Stimulated activated CD4-positive, alpha-beta T cell treated with anti-CD3 and anti-CD28 coated beads, Interleukin-15, amount 100 ng/mL, for 1 hour (primary cell): ENCODE measurements around the gene AHDC1.
"Not testable (repeated sequence)": the region's sequence is repeated elsewhere in the genome, so short reads cannot be mapped to it uniquely, and the experiment has no call there.

Source experiments
- DNase-seq, 2 donors: peaks; one replicate each; pipeline ENCODE4 v3.0.0-alpha.2; 2020; ENCODE audit warnings: low read depth in 1 of 2, low spot score in 1 of 2

AHDC1 gene

DNA sequence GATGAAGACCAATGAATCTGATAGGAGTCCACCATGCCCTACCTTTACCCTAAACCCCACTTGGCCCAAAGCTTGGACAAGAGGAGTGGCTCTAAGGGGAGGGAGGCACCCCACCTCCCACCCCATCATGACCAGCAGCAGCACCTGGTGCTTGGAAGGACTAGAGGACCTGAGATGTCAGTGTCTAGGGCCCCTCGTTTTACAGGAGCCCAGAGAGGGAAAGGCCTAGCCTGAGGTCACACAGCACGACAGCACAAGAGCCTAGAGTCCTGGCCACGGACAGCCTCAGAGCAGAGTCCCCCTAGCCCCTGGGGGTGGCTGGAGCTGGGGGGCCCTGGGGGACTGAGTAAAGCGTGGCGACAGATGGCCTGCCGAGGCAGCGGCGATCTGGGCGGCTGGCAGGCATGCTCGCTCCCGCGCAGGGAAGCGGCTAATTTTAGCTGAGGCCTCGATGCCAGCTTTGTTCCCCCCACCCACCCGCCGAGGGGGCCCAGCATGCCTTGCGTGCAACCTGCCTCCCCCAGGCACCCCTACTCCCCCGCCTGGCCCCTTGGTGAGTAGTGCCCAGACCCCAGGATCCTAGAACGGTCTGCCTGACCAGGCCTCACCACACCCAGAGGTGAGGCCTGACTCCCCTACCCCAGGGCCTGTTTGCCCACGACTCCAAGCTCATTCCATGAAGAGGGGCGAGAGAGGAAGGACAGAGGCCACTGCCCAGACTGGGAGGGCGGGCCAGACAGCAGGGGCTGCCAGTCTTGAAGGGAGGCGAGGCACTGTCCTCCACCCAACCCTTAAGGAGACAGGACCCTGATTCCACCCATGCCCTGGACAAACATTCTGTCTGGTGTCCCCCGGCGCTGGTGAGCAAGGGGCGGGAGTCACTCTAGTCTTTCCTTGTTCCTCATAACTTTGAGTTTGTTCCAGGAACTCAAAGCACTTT is 39.0 kb downstream of the AHDC1 start:
- no peak for DNase-seq

DNA sequence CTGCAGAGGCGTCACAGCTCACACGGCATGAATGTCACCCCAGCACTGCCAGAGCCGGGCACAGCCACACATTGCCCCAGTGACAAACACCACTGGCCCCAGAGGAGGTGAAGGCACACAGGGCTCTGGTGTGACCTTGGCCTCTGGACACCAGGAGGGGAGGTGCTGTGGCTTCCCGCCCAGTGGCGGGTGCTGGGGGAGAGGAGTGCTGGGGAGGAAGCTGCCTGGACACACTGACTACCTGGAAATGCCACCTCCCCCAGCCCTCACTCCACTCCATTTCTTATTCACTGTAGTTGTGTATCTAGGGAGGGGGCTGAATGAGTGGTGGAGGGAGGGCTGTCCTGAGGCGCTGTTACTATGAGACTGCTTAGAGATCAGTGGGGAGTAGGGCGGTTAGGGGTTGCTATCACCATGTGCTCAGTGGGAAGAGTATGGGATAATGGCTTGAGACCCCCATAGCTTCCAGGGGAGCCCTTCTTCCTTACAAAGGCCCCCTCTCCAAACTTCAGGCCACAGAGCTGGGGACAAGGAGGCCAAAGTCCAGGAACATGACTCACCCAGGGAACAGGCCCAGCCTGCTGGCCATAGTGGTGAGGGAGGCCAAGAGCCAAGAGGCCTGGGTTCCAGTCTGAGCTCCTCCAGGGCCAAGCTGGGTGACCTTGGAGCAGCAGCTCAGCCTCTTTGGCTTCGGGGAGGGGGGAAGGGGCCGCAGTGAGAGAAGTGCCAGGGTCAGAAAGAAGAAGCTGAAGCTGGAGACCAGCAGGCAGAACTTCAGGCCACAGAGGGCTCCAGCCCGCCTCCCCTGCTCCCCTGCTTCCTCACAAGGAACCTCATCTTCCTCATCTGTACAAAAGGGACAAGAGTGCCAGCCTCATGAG is 40.1 kb downstream of the AHDC1 start:
- DNase-seq, result no peak

GRCh38 chr1:27563341-27563590 is 40.7 kb downstream of the AHDC1 start:
- DNase-seq, result no peak

DNA sequence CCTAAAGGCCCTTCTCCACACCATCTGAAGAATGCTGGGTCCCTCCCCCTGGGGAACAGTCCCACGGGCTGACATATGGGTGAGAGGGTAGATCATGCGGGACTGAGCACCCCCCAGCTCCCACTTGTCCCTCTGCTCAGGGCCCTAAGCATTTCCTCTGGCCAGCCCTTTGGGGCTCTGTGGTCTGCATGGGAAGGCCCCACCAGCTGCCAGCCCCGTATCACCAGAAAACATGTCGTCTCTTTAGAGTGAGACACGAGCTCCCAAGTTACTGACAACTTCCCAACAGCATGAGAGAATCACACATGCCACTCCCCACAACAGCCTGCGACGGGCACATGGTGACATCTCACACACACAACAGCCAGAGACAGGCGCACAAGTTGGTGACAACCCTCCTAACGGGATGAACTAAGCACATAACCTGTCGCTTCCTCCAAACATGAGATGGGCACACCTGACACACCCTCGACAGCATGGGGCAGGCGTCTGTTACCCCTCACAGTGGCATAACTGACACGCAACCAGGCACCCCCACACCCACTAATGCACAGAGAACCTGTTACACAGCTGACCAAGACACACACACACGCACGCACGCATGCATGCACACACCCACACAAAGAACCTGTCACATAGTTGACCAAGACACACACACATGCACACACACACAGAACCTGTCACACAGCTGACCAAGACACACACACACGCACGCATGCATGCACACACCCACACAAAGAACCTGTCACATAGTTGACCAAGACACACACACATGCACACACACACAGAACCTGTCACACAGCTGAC is 41.2 kb downstream of the AHDC1 start:
- no peak for DNase-seq

- no peak for DNase-seq
Observed at GRCh38 chr1:27562021-27562420, 41.9 kb downstream of the AHDC1 start.

DNA sequence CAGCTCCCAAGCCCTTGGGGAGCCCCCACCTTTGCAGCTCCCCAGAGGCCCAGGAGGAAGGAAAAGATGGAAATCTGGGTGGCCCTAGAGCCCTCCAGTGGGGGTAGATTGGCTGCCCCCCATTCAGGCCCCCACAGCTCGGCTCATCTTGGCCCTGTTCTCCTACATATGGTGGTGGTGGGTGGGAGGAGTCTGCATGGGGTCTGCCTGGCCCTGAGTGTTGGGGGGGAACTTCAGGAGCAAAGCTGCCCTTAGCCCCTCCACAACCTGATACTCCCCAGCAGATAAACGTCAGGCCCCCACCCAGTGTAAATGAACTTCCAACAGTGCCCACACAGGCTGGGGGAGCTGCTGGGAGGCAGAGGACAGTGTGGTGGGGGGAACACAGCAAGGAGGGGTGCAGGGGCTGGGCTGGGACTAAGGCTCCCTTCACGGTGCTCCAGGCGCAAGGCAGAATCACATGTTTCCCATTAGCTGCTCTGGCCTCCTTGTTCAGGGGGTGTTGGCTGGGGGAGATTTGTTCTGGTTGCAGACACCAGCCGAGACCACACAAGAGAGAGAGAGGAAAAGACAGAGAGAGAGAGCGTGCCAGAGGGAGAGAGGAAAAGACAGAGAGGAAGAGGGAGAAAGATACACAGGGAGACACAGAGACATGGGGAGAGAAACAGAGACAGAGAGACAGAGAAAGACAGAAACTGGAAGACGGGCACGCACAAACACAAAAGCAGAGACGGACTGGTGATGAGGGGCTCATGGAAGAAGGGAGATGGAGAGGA is 42.6 kb downstream of the AHDC1 start:
- DNase-seq, result no peak

GRCh38 chr1:27560268-27561123 is 43.4 kb downstream of the AHDC1 start:
- no peak for DNase-seq

- no peak for DNase-seq
Observed at GRCh38 chr1:27559466-27560030, 44.4 kb downstream of the AHDC1 start.

- DNase-seq, result no peak
Observed at GRCh38 chr1:27557596-27558340, 46.2 kb downstream of the AHDC1 start.

- peak; percentile 49 to 52 for DNase-seq
Observed at GRCh38 chr1:27556781-27557595, 47.0 kb downstream of the AHDC1 start.

GRCh38 chr1:27556435-27556780 is 47.5 kb downstream of the AHDC1 start:
- DNase-seq, result no peak

- no peak for DNase-seq
Observed at GRCh38 chr1:27555700-27556424, 48.1 kb downstream of the AHDC1 start.

DNA sequence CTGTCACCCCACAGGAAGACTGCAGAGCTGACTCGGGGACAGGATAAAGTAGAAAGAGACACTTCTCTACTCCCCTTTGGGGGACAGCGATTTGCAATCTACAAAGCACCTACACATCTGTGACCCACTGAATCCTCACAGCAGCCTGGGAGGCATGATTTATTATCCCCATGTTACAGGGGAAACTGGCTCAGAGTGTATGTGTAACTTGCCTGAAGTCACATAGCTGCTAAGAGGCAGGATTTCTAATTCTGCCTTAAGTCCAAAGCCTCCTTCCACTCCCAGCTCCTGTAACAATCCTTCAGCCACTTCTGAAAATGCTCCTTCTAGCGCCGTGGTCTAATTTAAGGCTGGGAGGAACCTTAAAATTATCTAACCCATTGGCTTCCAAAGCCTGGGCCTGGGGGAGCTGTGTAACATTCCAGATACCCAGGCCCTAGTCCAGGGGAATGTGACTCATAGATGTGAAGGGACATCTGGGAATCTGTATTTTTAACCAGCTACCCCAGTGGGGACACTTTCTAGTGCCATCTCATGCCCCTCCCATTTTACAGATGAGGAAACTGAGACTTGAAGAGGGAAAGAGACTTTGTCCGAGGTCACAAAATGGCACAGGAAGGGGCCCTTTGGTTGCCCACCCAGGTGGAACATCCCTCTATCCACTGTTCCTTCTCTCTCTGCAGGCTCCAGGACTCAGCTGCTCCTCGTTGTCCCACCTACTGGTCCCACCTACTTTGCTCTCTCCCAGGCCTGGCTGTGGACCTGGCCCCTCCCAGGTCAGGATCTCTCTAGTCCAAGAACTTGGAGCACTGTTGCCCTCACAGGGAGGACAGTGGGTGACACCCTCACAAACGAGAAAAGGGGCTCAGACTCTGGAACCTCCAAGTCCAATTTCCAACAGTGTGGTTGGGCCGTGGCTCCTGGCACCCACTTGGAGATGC is 48.9 kb downstream of the AHDC1 start:
- DNase-seq, result no peak

GRCh38 chr1:27554293-27554692 is 49.7 kb downstream of the AHDC1 start:
- DNase-seq, result no peak

GRCh38 chr1:27553823-27554222 is 50.1 kb downstream of the AHDC1 start:
- DNase-seq, result not testable (repeated sequence)

DNA sequence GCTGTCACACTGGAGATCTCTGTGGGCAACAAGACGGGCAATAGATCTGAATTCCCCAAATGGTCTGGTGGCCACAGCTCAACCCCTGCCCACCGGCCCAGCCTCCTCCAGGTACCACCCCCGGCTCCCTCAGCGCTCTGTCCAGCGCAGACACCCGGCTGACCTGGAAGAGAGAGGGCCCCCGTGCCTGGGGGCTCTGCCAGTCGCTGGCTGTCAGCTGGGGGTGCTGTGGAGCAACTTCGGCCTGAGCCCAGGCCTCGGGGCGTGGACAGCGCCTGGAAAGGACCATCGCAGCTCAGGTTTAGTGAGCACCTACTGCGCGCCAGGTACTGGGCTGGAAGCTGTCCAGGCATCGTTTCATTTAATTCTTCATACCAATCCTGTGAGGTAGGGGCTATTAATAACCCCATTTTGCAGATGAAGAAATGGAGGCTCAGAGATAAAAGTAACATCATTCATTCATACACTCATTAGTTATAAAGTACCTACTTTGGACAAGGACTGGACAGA is 51.0 kb downstream of the AHDC1 start:
- no peak for DNase-seq
